HCT116 (cell line): ENCODE data around the gene PNKP. TPM values are rescaled to one million over a fixed set of nuclear protein-coding genes. Genes with fewer than 3 reads are reported as not detected.

Experiments used
- ATAC-seq: fragments of 200-7000 bp; cut with Tn5 transposase; 2 replicates; pipeline ENCODE4 v1.9.1; 2020; ENCODE audit warnings: mild to moderate bottlenecking, moderate library complexity
- BruUV-seq: library from RNA; stranded (reverse); fragments of 400-500 nt; replicated peaks from 2 replicates; lab custom pipeline; 2021; lab: Mats Ljungman, UMichigan
- CTCF ChIA-PET: fragments of 300-600 bp; sonication (Branson Sonifier 250); formaldehyde crosslinking; loops from one replicate; lab custom pipeline; 2021; ENCODE audit warnings: antibody characterized with exemption; lab: Charles Lee
- POLR2A ChIA-PET: fragments of 300-600, 350-600 bp; sonication (Branson Sonifier 250); formaldehyde crosslinking; loops from one replicate; lab custom pipeline; 2021; ENCODE audit warnings: antibody characterized with exemption; lab: Charles Lee
- RAD21 ChIA-PET, 2 experiments: fragments of 300-600 bp; sonication (Branson Sonifier 250); formaldehyde crosslinking; loops; one replicate each; lab custom pipeline; 2023; ENCODE audit warnings: low total read pairs in 2 of 2; ENCODE audit not compliant: uncharacterized antibody in 2 of 2, unreplicated experiment in 2 of 2, low non-redundant PET in 1 of 2; lab: Charles Lee
- DNase-seq: peaks from one replicate; pipeline ENCODE4 v3.0.0-alpha.2; 2010; ENCODE audit warnings: low read depth, low spot score
- H2AFZ ChIP-seq: fragments of 200-600 bp; shearing (Covaris generic), sonication (generic); 2 replicates; pipeline ENCODE4 v1.6.1; 2017; ENCODE audit warnings: low read depth, mixed run types, mixed read lengths, antibody characterized with exemption, low read length; ENCODE audit not compliant: poor library complexity, severe bottlenecking
- H3K27ac ChIP-seq: 2 replicates; pipeline ENCODE4 v1.5.1; 2012; ENCODE audit warnings: low read depth, low read length
- H3K27me3 ChIP-seq: fragments of 200-600 bp; sonication (generic); 2 replicates; pipeline ENCODE4 v1.6.1; 2016; ENCODE audit warnings: mixed run types, low read length, mixed read lengths; ENCODE audit not compliant: insufficient read depth
- H3K36me3 ChIP-seq, 2 experiments: fragments of 200-500 bp in 1 of 2; fragments of 200-600 bp in 1 of 2; sonication (Bioruptor generic) in 1 of 2; sonication (generic) in 1 of 2; 2 replicates each; pipeline versions ENCODE4 v1.5.1 to v1.6.1; 2014 to 2016; ENCODE audit warnings: low read length in 2 of 2, inconsistent platforms in 1 of 2, mixed read lengths in 1 of 2, mixed run types in 1 of 2; ENCODE audit not compliant: insufficient read depth in 2 of 2, control insufficient read depth in 1 of 2
- H3K4me1 ChIP-seq, 2 experiments: fragments of 200-600 bp in 1 of 2; sonication (generic) in 1 of 2; 2 replicates each; pipeline versions ENCODE4 v1.5.1 to v1.6.1; 2012 to 2017; ENCODE audit warnings: low read length in 2 of 2, inconsistent platforms in 1 of 2, mild to moderate bottlenecking in 1 of 2, mixed read lengths in 1 of 2, mixed run types in 1 of 2, moderate library complexity in 1 of 2; ENCODE audit not compliant: insufficient read depth in 2 of 2, control insufficient read depth in 1 of 2
- H3K4me2 ChIP-seq: fragments of 200-600 bp; sonication (generic); 2 replicates; pipeline ENCODE4 v1.6.1; 2017; ENCODE audit warnings: mixed run types, low read length, mixed read lengths
- H3K4me3 ChIP-seq, 2 experiments: fragments of 200-600 bp in 1 of 2; sonication (generic) in 1 of 2; replicated peaks in 1 of 2; 2 replicates each; pipeline ENCODE4 v1.5.1; 2011 to 2016; ENCODE audit warnings: low read length in 2 of 2, control low read depth in 1 of 2, low read depth in 1 of 2, mild to moderate bottlenecking in 1 of 2, mixed read lengths in 1 of 2, mixed run types in 1 of 2
- H3K79me2 ChIP-seq: fragments of 200-600 bp; sonication (generic); 2 replicates; pipeline ENCODE4 v1.6.1; 2017; ENCODE audit warnings: mild to moderate bottlenecking, mixed run types, low read length, moderate library complexity, mixed read lengths; ENCODE audit not compliant: insufficient read depth
- H3K9ac ChIP-seq: fragments of 200-600 bp; sonication (generic); 2 replicates; pipeline ENCODE4 v1.6.1; 2016; ENCODE audit warnings: low read length, mixed read lengths
- H3K9me2 ChIP-seq: fragments of 200-600 bp; sonication (generic), shearing (Covaris generic); 2 replicates; pipeline ENCODE4 v1.6.1; 2017; ENCODE audit warnings: mixed run types, mild to moderate bottlenecking, moderate library complexity; ENCODE audit not compliant: insufficient read depth
- H3K9me3 ChIP-seq, 2 experiments: fragments of 200-500 bp in 1 of 2; fragments of 200-600 bp in 1 of 2; sonication (Bioruptor generic) in 1 of 2; sonication (generic) in 1 of 2; 2 replicates each; pipeline ENCODE4 v1.6.1; 2014 to 2017; ENCODE audit warnings: low read length in 2 of 2, mixed read lengths in 2 of 2, inconsistent platforms in 1 of 2, low read depth in 1 of 2, mild to moderate bottlenecking in 1 of 2, mixed run types in 1 of 2, moderate library complexity in 1 of 2; ENCODE audit not compliant: control insufficient read depth in 1 of 2, insufficient read depth in 1 of 2
- H4K20me1 ChIP-seq: fragments of 200-600 bp; sonication (generic), shearing (Covaris generic); 2 replicates; pipeline ENCODE4 v1.6.1; 2017; ENCODE audit warnings: mixed run types, mild to moderate bottlenecking, moderate library complexity; ENCODE audit not compliant: insufficient read depth
- CBX3 ChIP-seq: IDR thresholded peaks from 2 replicates; pipeline ENCODE4 v1.6.1; 2012; ENCODE audit warnings: low read depth
- EGR1 ChIP-seq: IDR thresholded peaks from 2 replicates; pipeline ENCODE4 v1.6.1; 2012; ENCODE audit warnings: low read depth
- EZH2 ChIP-seq: fragments of 200-600 bp; sonication (generic); IDR thresholded peaks from 2 replicates; pipeline ENCODE4 v1.6.1; 2017; ENCODE audit warnings: antibody characterized with exemption, mixed run types
- EZH2phosphoT487 ChIP-seq: fragments of 200-600 bp; IDR thresholded peaks from 2 replicates; pipeline ENCODE4 v1.6.1; 2018; ENCODE audit warnings: antibody characterized with exemption, borderline replicate concordance
- FOSL1 ChIP-seq: IDR thresholded peaks from 2 replicates; pipeline ENCODE4 v1.6.1; 2012; ENCODE audit warnings: low read depth
- JUND ChIP-seq: IDR thresholded peaks from 2 replicates; pipeline ENCODE4 v1.6.1; 2012
- MAX ChIP-seq: IDR thresholded peaks from 2 replicates; pipeline ENCODE4 v1.6.1; 2012
- POLR2AphosphoS5 ChIP-seq: IDR thresholded peaks from 2 replicates; pipeline ENCODE4 v1.6.1; 2011; ENCODE audit warnings: mild to moderate bottlenecking, low read depth, low read length, moderate library complexity
- RAD21 ChIP-seq: IDR thresholded peaks from 2 replicates; pipeline ENCODE4 v1.6.1; 2012; ENCODE audit warnings: low read depth, mild to moderate bottlenecking
- REST ChIP-seq: IDR thresholded peaks from 2 replicates; pipeline ENCODE4 v1.6.1; 2012; ENCODE audit warnings: low read depth
- SP1 ChIP-seq: IDR thresholded peaks from 2 replicates; pipeline ENCODE4 v1.6.1; 2012; ENCODE audit warnings: low read depth
- SRF ChIP-seq: IDR thresholded peaks from 2 replicates; pipeline ENCODE4 v1.6.1; 2012; ENCODE audit warnings: low read depth
- TCF7L2 ChIP-seq: IDR thresholded peaks from 2 replicates; pipeline ENCODE4 v1.7.0; 2011; ENCODE audit warnings: borderline replicate concordance, inconsistent platforms; ENCODE audit not compliant: insufficient read depth, insufficient read length; ENCODE audit errors: extremely low read depth
- YY1 ChIP-seq: IDR thresholded peaks from 2 replicates; pipeline ENCODE4 v1.6.1; 2011; ENCODE audit warnings: low read length, low read depth, moderate library complexity, mild to moderate bottlenecking; ENCODE audit not compliant: insufficient replicate concordance; ENCODE audit errors: extremely low read depth
- ZFX ChIP-seq: fragments of 450-650 bp; IDR thresholded peaks from 2 replicates; pipeline ENCODE4 v1.6.1; 2017
- ZNF274 ChIP-seq: fragments of 200-500 bp; sonication (Bioruptor generic); IDR thresholded peaks from 2 replicates; pipeline ENCODE4 v1.6.1; 2014; ENCODE audit warnings: mild to moderate bottlenecking, low read depth, low read length, inconsistent platforms
- intact Hi-C: fragments of 100-400 bp; cut with micrococcal nuclease; formaldehyde crosslinking; loops from 2 replicates; pipeline ENCODE4 v1.10.0; 2022
- total RNA-seq: library from RNA; stranded (reverse); gene quantifications from one replicate; pipeline ENCODE4 v1.2.1, GENCODE V29; 2021; ENCODE audit not compliant: unreplicated experiment
- TF ChIP-seq, protein P1 (sequence below): IDR thresholded peaks from 2 replicates; pipeline ENCODE4 v1.6.1; 2011; ENCODE audit warnings: mild to moderate bottlenecking, low read length, moderate library complexity; ENCODE audit not compliant: insufficient replicate concordance; ENCODE audit errors: extremely low read depth
- TF ChIP-seq, protein P2 (sequence below), 3 experiments: fragments of 200-600 bp in 1 of 3; sonication (generic) in 1 of 3; IDR thresholded peaks in 2 of 3; conservative IDR thresholded peaks in 1 of 3; 2 replicates each; pipeline ENCODE4 v1.5.1; 2012 to 2017; ENCODE audit warnings: low read depth in 2 of 3, low read length in 2 of 3, antibody characterized with exemption in 1 of 3, borderline replicate concordance in 1 of 3, control low read depth in 1 of 3, mild to moderate bottlenecking in 1 of 3, mixed read lengths in 1 of 3, mixed run types in 1 of 3, moderate library complexity in 1 of 3; ENCODE audit not compliant: insufficient read depth in 1 of 3

PNKP gene
- total RNA-seq, 1 experiment from 2014 or later, result 129 TPM

DNA sequence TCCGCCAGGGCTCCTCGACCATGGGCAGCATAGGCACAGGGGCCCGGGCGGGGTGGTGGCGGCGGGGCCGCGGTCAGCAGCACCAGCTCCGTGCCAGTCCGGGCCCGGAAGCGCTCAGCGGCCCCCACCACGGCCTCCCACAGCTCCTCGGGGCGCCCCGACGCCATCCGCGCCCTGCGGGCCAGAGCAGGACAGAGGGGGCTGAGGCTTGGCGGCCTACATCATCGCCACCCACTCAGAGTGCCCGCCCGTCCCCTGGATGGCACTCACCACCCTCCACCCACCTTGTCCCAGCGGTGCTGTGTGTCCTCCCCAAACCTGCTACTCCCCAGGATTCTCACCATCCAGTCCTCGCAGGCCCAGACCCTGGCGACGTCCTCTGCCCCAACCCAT is 5.7 kb upstream of the PNKP start:
- Histone ChIP-seq H3K9me3 (no peaks in the 10 kb centered on the region), H2AFZ (no peak overlapping the region), H3K4me3 (no peak overlapping the region), H3K27me3 (no peaks in the 10 kb centered on the region), H3K36me3 (peaks cover 0 to 9% of the 10 kb centered on the region in 2 experiments; a peak in 1 of 4 replicates), H3K9ac (no peak overlapping the region), H3K9me2 (no peaks in the 10 kb centered on the region), H3K79me2 (peaks cover 26% of the 10 kb centered on the region), H3K4me2 (no peak overlapping the region), H3K4me1 (peaks cover 20 to 39% of the 10 kb centered on the region in 2 experiments; a peak in 3 of 4 replicates), H3K27ac (no peak overlapping the region; the same call in 1 of the 2 replicates), H4K20me1 (no peaks in the 10 kb centered on the region)
- ChIA-PET CTCF (no interaction called here), RAD21 (no interaction called here), POLR2A (interaction anchor here (0.6 kb wide), 1 partner anchor 366 kb away, joined by 3 read pairs; no protein-coding TSS in a partner anchor)
- intact Hi-C loops, result no loop called here
- no peak for TF ChIP-seq EZH2
- TF ChIP-seq SRF, result no peak
- TF ChIP-seq YY1, result no peak
- TF ChIP-seq POLR2AphosphoS5, result no peak
- no peak for TF ChIP-seq MAX
- TF ChIP-seq REST, result no peak
- TF ChIP-seq FOSL1, result no peak
- no peak for TF ChIP-seq RAD21
- no peak for TF ChIP-seq EGR1
- TF ChIP-seq SP1, result no peak
- TF ChIP-seq TCF7L2, result no peak
- TF ChIP-seq, protein P1, sequence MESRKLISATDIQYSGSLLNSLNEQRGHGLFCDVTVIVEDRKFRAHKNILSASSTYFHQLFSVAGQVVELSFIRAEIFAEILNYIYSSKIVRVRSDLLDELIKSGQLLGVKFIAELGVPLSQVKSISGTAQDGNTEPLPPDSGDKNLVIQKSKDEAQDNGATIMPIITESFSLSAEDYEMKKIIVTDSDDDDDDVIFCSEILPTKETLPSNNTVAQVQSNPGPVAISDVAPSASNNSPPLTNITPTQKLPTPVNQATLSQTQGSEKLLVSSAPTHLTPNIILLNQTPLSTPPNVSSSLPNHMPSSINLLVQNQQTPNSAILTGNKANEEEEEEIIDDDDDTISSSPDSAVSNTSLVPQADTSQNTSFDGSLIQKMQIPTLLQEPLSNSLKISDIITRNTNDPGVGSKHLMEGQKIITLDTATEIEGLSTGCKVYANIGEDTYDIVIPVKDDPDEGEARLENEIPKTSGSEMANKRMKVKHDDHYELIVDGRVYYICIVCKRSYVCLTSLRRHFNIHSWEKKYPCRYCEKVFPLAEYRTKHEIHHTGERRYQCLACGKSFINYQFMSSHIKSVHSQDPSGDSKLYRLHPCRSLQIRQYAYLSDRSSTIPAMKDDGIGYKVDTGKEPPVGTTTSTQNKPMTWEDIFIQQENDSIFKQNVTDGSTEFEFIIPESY, result no peak
- TF ChIP-seq, protein P2, sequence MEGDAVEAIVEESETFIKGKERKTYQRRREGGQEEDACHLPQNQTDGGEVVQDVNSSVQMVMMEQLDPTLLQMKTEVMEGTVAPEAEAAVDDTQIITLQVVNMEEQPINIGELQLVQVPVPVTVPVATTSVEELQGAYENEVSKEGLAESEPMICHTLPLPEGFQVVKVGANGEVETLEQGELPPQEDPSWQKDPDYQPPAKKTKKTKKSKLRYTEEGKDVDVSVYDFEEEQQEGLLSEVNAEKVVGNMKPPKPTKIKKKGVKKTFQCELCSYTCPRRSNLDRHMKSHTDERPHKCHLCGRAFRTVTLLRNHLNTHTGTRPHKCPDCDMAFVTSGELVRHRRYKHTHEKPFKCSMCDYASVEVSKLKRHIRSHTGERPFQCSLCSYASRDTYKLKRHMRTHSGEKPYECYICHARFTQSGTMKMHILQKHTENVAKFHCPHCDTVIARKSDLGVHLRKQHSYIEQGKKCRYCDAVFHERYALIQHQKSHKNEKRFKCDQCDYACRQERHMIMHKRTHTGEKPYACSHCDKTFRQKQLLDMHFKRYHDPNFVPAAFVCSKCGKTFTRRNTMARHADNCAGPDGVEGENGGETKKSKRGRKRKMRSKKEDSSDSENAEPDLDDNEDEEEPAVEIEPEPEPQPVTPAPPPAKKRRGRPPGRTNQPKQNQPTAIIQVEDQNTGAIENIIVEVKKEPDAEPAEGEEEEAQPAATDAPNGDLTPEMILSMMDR (IDR thresholded peaks at IDR 0.05 in 2 of 3, conservative IDR thresholded peaks at IDR 0.05 in 1 of 3; ENCODE audit: borderline replicate concordance in 1 of 3, insufficient read depth in 1 of 3, low read depth in 2 of 3, low read length in 2 of 3), result no peak
- no peak for TF ChIP-seq CBX3
- no peak for TF ChIP-seq ZFX
- TF ChIP-seq ZNF274, result no peak
- no peak for TF ChIP-seq JUND
- TF ChIP-seq EZH2phosphoT487, result no peak
- no TSS peak for BruUV-seq
- ATAC-seq, result no peak
- DNase-seq, result no peak
